Neural cell (in vitro differentiated cells): ENCODE data around the gene GABRA6.

Source experiments
- EP300 ChIP-seq: fragments of 450-650 bp; conservative IDR thresholded peaks from 2 replicates; pipeline ENCODE4 v1.6.1; 2014; ENCODE audit warnings: antibody characterized with exemption, mild to moderate bottlenecking, moderate library complexity; ENCODE audit not compliant: poor library complexity, severe bottlenecking
- EZH2 ChIP-seq: fragments of 200-600, 300-800 bp; shearing (Covaris generic), sonication (generic); IDR thresholded peaks from 2 replicates; pipeline ENCODE4 v1.6.1; 2014; ENCODE audit warnings: antibody characterized with exemption, low read length, borderline replicate concordance, mild to moderate bottlenecking; ENCODE audit not compliant: insufficient read depth, poor library complexity, severe bottlenecking
- POLR2AphosphoS5 ChIP-seq: IDR thresholded peaks from 2 replicates; pipeline ENCODE4 v1.6.1; 2012
- TAF1 ChIP-seq: IDR thresholded peaks from 2 replicates; pipeline ENCODE4 v1.6.1; 2012; ENCODE audit warnings: low read depth
- TF ChIP-seq, protein P1 (sequence below): fragments of 450-650 bp; IDR thresholded peaks from 2 replicates; pipeline ENCODE4 v1.5.1; 2014; ENCODE audit warnings: antibody characterized with exemption, mild to moderate bottlenecking, moderate library complexity; ENCODE audit not compliant: poor library complexity, severe bottlenecking
- TF ChIP-seq, protein P2 (sequence below): IDR thresholded peaks from 2 replicates; pipeline ENCODE4 v1.6.1; 2012; ENCODE audit warnings: borderline replicate concordance

DNA sequence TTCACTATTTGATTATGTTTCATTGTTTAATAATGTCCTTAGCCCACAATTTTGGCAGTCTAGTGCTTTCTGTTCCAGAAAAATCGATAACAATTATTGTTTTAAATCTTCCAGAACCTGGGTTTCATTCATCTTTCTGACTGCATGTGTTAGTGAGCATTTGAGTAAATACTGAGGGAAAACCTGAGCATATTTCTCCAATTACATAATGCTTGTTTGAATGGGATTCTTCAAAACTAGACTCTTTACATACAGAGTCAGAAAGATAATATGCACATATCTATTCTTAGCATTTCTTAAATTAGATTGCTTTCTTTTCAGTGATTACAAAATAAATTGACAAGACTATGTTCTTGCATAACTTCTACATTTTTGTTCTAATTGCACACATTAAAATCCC, 21.9 kb downstream of the GABRA6 start:
- TF ChIP-seq, protein P1, sequence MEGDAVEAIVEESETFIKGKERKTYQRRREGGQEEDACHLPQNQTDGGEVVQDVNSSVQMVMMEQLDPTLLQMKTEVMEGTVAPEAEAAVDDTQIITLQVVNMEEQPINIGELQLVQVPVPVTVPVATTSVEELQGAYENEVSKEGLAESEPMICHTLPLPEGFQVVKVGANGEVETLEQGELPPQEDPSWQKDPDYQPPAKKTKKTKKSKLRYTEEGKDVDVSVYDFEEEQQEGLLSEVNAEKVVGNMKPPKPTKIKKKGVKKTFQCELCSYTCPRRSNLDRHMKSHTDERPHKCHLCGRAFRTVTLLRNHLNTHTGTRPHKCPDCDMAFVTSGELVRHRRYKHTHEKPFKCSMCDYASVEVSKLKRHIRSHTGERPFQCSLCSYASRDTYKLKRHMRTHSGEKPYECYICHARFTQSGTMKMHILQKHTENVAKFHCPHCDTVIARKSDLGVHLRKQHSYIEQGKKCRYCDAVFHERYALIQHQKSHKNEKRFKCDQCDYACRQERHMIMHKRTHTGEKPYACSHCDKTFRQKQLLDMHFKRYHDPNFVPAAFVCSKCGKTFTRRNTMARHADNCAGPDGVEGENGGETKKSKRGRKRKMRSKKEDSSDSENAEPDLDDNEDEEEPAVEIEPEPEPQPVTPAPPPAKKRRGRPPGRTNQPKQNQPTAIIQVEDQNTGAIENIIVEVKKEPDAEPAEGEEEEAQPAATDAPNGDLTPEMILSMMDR = no peak
- TF ChIP-seq, protein P2, sequence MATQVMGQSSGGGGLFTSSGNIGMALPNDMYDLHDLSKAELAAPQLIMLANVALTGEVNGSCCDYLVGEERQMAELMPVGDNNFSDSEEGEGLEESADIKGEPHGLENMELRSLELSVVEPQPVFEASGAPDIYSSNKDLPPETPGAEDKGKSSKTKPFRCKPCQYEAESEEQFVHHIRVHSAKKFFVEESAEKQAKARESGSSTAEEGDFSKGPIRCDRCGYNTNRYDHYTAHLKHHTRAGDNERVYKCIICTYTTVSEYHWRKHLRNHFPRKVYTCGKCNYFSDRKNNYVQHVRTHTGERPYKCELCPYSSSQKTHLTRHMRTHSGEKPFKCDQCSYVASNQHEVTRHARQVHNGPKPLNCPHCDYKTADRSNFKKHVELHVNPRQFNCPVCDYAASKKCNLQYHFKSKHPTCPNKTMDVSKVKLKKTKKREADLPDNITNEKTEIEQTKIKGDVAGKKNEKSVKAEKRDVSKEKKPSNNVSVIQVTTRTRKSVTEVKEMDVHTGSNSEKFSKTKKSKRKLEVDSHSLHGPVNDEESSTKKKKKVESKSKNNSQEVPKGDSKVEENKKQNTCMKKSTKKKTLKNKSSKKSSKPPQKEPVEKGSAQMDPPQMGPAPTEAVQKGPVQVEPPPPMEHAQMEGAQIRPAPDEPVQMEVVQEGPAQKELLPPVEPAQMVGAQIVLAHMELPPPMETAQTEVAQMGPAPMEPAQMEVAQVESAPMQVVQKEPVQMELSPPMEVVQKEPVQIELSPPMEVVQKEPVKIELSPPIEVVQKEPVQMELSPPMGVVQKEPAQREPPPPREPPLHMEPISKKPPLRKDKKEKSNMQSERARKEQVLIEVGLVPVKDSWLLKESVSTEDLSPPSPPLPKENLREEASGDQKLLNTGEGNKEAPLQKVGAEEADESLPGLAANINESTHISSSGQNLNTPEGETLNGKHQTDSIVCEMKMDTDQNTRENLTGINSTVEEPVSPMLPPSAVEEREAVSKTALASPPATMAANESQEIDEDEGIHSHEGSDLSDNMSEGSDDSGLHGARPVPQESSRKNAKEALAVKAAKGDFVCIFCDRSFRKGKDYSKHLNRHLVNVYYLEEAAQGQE = no peak
- TF ChIP-seq POLR2AphosphoS5 = no peak
- TF ChIP-seq EZH2 = no peak
- TF ChIP-seq EP300 = no peak
- TF ChIP-seq TAF1 = no peak
